ENCODE results near the gene ZNF33A.
"Not testable (repeated sequence)": the region's sequence is repeated elsewhere in the genome, so short reads cannot be mapped to it uniquely, and the experiment has no call there.

The ZNF33A gene

DNA sequence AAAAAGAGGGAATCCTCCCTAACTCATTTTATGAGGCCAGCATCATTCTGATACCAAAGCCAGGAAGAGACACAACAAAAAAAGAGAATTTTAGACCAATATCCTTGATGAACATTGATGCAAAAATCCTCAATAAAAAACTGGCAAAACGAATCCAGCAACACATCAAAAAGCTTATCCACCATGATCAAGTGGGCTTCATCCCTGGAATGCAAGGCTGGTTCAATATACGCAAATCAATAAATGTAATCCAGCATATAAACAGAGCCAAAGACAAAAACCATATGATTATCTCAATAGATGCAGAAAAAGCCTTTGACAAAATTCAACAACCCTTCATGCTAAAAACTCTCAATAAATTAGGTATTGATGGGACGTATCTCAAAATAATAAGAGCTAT, 11.6 kb upstream of the ZNF33A start:
- WGBS (ENCODE audit: extremely low coverage, insufficient coverage, insufficient read length), result no CpG with 5 or more reads among the region's 3 CpGs

DNA sequence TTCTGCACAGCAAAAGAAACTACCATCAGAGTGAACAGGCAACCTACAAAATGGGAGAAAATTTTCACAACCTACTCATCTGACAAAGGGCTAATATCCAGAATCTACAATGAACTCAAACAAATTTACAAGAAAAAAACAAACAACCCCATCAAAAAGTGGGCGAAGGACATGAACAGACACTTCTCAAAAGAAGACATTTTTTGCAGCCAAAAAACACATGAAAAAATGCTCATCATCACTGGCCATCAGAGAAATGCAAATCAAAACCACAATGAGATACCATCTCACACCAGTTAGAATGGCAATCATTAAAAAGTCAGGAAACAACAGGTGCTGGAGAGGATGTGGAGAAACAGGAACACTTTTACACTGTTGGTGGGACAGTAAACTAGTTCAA, 10.0 kb upstream of the ZNF33A start:
- not testable (repeated sequence) for H3K79me1 ChIP-seq (ENCODE audit: low read length); H3K4me3 ChIP-seq (ENCODE audit: low read depth, low read length); H3K9ac ChIP-seq (ENCODE audit: low read length); H3K4me2 ChIP-seq (ENCODE audit: low read length); H3K9me3 ChIP-seq (ENCODE audit: insufficient read depth, low read depth, low read length); H3K23ac ChIP-seq (ENCODE audit: low read length); H3K14ac ChIP-seq (ENCODE audit: low read length); H3K79me2 ChIP-seq (ENCODE audit: control insufficient read depth, insufficient read depth, low read length, poor library complexity); H3K4ac ChIP-seq (ENCODE audit: low read depth, low read length); H3K18ac ChIP-seq (ENCODE audit: low read length); H2BK5ac ChIP-seq (ENCODE audit: low read depth, low read length, poor library complexity); H2AK5ac ChIP-seq (ENCODE audit: low read length); H3K4me1 ChIP-seq (ENCODE audit: control insufficient read depth in 1 of 2, insufficient read depth in 2 of 2, low read length in 2 of 2); H4K8ac ChIP-seq (ENCODE audit: low read depth, low read length); H3K36me3 ChIP-seq (ENCODE audit: control insufficient read depth in 1 of 2, insufficient read depth in 2 of 2, low read length in 2 of 2); H3K27me3 ChIP-seq (ENCODE audit: insufficient read depth, low read length); H2BK120ac ChIP-seq (ENCODE audit: insufficient read depth, low read length, poor library complexity); H4K91ac ChIP-seq (ENCODE audit: low read depth, low read length); DNase-seq; H2BK12ac ChIP-seq (ENCODE audit: low read length); H3K27ac ChIP-seq (ENCODE audit: low read depth, low read length); H2AFZ ChIP-seq (ENCODE audit: insufficient read depth, low read length, poor library complexity); H4K12ac ChIP-seq (ENCODE audit: low read depth, low read length)
- WGBS (ENCODE audit: extremely low coverage, insufficient coverage, insufficient read length), result no CpG with 5 or more reads among the region's 1 CpG

More for the DNA sequence above, 11.6 kb upstream of the ZNF33A start:
- not testable (repeated sequence) for H3K18ac ChIP-seq (ENCODE audit: low read length); H3K4ac ChIP-seq (ENCODE audit: low read depth, low read length); H4K91ac ChIP-seq (ENCODE audit: low read depth, low read length); H3K79me2 ChIP-seq (ENCODE audit: control insufficient read depth, insufficient read depth, low read length, poor library complexity); H3K23ac ChIP-seq (ENCODE audit: low read length); H3K9ac ChIP-seq (ENCODE audit: low read length); H3K9me3 ChIP-seq (ENCODE audit: insufficient read depth, low read depth, low read length); H4K12ac ChIP-seq (ENCODE audit: low read depth, low read length); H2AFZ ChIP-seq (ENCODE audit: insufficient read depth, low read length, poor library complexity); H3K27me3 ChIP-seq (ENCODE audit: insufficient read depth, low read length); H3K79me1 ChIP-seq (ENCODE audit: low read length); H4K8ac ChIP-seq (ENCODE audit: low read depth, low read length); H2AK5ac ChIP-seq (ENCODE audit: low read length); H3K14ac ChIP-seq (ENCODE audit: low read length); H3K36me3 ChIP-seq (ENCODE audit: control insufficient read depth in 1 of 2, insufficient read depth in 2 of 2, low read length in 2 of 2); DNase-seq; H2BK5ac ChIP-seq (ENCODE audit: low read depth, low read length, poor library complexity); H3K4me2 ChIP-seq (ENCODE audit: low read length); H3K4me1 ChIP-seq (ENCODE audit: control insufficient read depth in 1 of 2, insufficient read depth in 2 of 2, low read length in 2 of 2); H3K27ac ChIP-seq (ENCODE audit: low read depth, low read length); H2BK120ac ChIP-seq (ENCODE audit: insufficient read depth, low read length, poor library complexity); H3K4me3 ChIP-seq (ENCODE audit: low read depth, low read length); H2BK12ac ChIP-seq (ENCODE audit: low read length)

DNA sequence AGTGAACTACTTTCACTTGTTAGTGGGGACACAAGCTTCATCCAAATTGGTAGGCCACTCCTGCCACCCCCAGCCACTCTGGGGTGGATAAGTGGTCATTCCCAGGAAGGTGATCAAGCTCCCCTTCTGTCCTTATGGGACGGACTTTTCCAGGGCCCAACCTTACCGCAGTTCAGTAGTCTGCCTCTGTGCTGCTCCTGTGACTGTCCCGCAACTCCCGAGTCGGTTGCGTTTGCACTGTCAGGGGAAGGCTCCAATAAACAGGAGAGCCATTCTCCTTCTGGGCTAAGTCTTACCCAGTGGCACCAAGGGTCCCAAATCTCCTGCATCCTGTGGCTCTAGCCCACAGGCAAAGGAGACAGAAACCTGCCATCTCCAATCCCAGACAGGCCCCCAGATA, 7.4 kb upstream of the ZNF33A start:
- Histone ChIP-seq H3K27me3 (ENCODE audit: insufficient read depth, low read length) (no peaks in the 10 kb centered on the region), H3K14ac (ENCODE audit: low read length) (no peak overlapping the region), H3K27ac (ENCODE audit: low read depth, low read length) (no peak overlapping the region), H3K4me3 (ENCODE audit: low read depth, low read length) (no peak overlapping the region), H4K12ac (ENCODE audit: low read depth, low read length) (no peak overlapping the region), H3K79me2 (ENCODE audit: control insufficient read depth, insufficient read depth, low read length, poor library complexity) (no peaks in the 10 kb centered on the region), H4K91ac (ENCODE audit: low read depth, low read length) (no peak overlapping the region), H2BK5ac (ENCODE audit: low read depth, low read length, poor library complexity) (no peak overlapping the region), H2BK120ac (ENCODE audit: insufficient read depth, low read length, poor library complexity) (no peak overlapping the region), H2AK5ac (ENCODE audit: low read length) (no peak overlapping the region), H3K9me3 (ENCODE audit: insufficient read depth, low read depth, low read length) (peaks cover under 1% of the 10 kb centered on the region), H3K18ac (ENCODE audit: low read length) (no peak overlapping the region), H3K4ac (ENCODE audit: low read depth, low read length) (no peak overlapping the region), H3K4me2 (ENCODE audit: low read length) (no peak overlapping the region), H4K8ac (ENCODE audit: low read depth, low read length) (no peak overlapping the region), H3K9ac (ENCODE audit: low read length) (no peak overlapping the region), H3K23ac (ENCODE audit: low read length) (no peak overlapping the region), H3K36me3 (ENCODE audit: control insufficient read depth in 1 of 2, insufficient read depth in 2 of 2, low read length in 2 of 2) (no peaks in the 10 kb centered on the region), H3K4me1 (ENCODE audit: control insufficient read depth in 1 of 2, insufficient read depth in 2 of 2, low read length in 2 of 2) (no peaks in the 10 kb centered on the region), H3K79me1 (ENCODE audit: low read length) (no peaks in the 10 kb centered on the region), H2BK12ac (ENCODE audit: low read length) (no peak overlapping the region), H2AFZ (ENCODE audit: insufficient read depth, low read length, poor library complexity) (no peak overlapping the region)
- no CpG with 5 or more reads among the region's 6 CpGs for WGBS (ENCODE audit: extremely low coverage, insufficient coverage, insufficient read length)
- DNase-seq, result no peak

DNA sequence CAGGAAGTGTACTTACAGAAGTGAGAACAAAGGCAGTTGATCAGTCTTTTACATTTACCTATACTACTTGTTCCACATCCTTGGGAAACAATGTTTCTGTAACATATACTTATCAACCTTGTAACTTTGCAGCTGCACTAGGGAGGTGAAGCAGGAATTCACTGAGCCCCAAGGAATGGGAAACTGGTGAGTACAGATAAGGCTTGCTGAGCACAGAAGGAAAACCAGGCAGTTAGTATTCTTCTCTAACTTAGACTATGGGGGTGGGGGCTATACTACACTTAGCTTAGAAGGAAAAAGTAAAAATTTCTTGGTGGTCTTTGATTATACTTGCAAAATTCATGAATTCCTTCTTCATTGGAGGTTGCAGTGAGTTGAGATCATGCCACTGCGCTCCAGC, 6.9 kb upstream of the ZNF33A start:
- Histone ChIP-seq H2AK5ac (ENCODE audit: low read length) (no peak overlapping the region), H2BK5ac (ENCODE audit: low read depth, low read length, poor library complexity) (no peak overlapping the region), H3K27ac (ENCODE audit: low read depth, low read length) (no peak overlapping the region), H2BK120ac (ENCODE audit: insufficient read depth, low read length, poor library complexity) (no peak overlapping the region), H4K12ac (ENCODE audit: low read depth, low read length) (no peak overlapping the region), H2AFZ (ENCODE audit: insufficient read depth, low read length, poor library complexity) (no peak overlapping the region), H3K23ac (ENCODE audit: low read length) (no peak overlapping the region), H2BK12ac (ENCODE audit: low read length) (no peak overlapping the region), H3K4me2 (ENCODE audit: low read length) (no peak overlapping the region), H3K9ac (ENCODE audit: low read length) (no peak overlapping the region), H3K79me2 (ENCODE audit: control insufficient read depth, insufficient read depth, low read length, poor library complexity) (no peaks in the 10 kb centered on the region), H3K18ac (ENCODE audit: low read length) (no peak overlapping the region), H3K4ac (ENCODE audit: low read depth, low read length) (no peak overlapping the region), H3K4me1 (ENCODE audit: control insufficient read depth in 1 of 2, insufficient read depth in 2 of 2, low read length in 2 of 2) (no peaks in the 10 kb centered on the region), H3K4me3 (ENCODE audit: low read depth, low read length) (no peak overlapping the region), H3K9me3 (ENCODE audit: insufficient read depth, low read depth, low read length) (peaks cover 4% of the 10 kb centered on the region), H4K91ac (ENCODE audit: low read depth, low read length) (no peak overlapping the region), H3K27me3 (ENCODE audit: insufficient read depth, low read length) (no peaks in the 10 kb centered on the region), H3K79me1 (ENCODE audit: low read length) (no peaks in the 10 kb centered on the region), H4K8ac (ENCODE audit: low read depth, low read length) (no peak overlapping the region), H3K14ac (ENCODE audit: low read length) (no peak overlapping the region), H3K36me3 (ENCODE audit: control insufficient read depth in 1 of 2, insufficient read depth in 2 of 2, low read length in 2 of 2) (no peaks in the 10 kb centered on the region)
- WGBS (ENCODE audit: extremely low coverage, insufficient coverage, insufficient read length), result no CpG with 5 or more reads among the region's 1 CpG
- no peak for DNase-seq

DNA sequence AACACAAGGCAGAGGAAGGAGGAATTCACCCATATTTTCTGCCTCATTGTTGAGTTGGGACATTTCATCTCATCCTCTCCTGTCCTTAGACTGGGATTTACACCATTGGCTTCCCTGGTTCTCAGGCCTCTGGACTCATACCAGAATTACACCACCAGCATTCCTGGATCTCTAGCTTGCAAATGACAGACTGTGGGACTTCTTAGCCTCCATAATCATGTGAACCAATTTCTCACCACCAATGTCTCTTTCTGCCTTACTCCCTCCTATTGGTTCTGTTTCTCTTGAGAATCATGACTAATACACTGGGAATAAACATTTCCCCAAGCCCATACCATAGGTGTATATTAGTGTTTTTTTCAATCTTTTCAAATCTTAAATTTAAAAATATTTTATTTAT, 2.9 kb upstream of the ZNF33A start:
- Histone ChIP-seq H3K36me3 (ENCODE audit: control insufficient read depth in 1 of 2, insufficient read depth in 2 of 2, low read length in 2 of 2) (no peaks in the 10 kb centered on the region), H2AFZ (ENCODE audit: insufficient read depth, low read length, poor library complexity) (no peak overlapping the region), H4K8ac (ENCODE audit: low read depth, low read length) (no peak overlapping the region), H2AK5ac (ENCODE audit: low read length) (no peak overlapping the region), H3K27ac (ENCODE audit: low read depth, low read length) (no peak overlapping the region), H2BK5ac (ENCODE audit: low read depth, low read length, poor library complexity) (no peak overlapping the region), H3K18ac (ENCODE audit: low read length) (no peak overlapping the region), H3K9me3 (ENCODE audit: insufficient read depth, low read depth, low read length) (peaks cover 4% of the 10 kb centered on the region), H3K4ac (ENCODE audit: low read depth, low read length) (no peak overlapping the region), H3K14ac (ENCODE audit: low read length) (no peak overlapping the region), H3K4me3 (ENCODE audit: low read depth, low read length) (no peak overlapping the region), H4K12ac (ENCODE audit: low read depth, low read length) (no peak overlapping the region), H3K23ac (ENCODE audit: low read length) (no peak overlapping the region), H3K27me3 (ENCODE audit: insufficient read depth, low read length) (no peaks in the 10 kb centered on the region), H2BK12ac (ENCODE audit: low read length) (no peak overlapping the region), H3K9ac (ENCODE audit: low read length) (no peak overlapping the region), H3K4me1 (ENCODE audit: control insufficient read depth in 1 of 2, insufficient read depth in 2 of 2, low read length in 2 of 2) (no peaks in the 10 kb centered on the region), H3K79me2 (ENCODE audit: control insufficient read depth, insufficient read depth, low read length, poor library complexity) (no peaks in the 10 kb centered on the region), H3K79me1 (ENCODE audit: low read length) (peaks cover 3% of the 10 kb centered on the region), H4K91ac (ENCODE audit: low read depth, low read length) (no peak overlapping the region), H3K4me2 (ENCODE audit: low read length) (no peak overlapping the region), H2BK120ac (ENCODE audit: insufficient read depth, low read length, poor library complexity) (no peak overlapping the region)
- DNase-seq, result peak; percentile 35 to 53
